ENCODE measurements around the gene ANKRD35. TPM values are rescaled to one million over a fixed set of nuclear protein-coding genes. Genes with fewer than 3 reads are reported as not detected.

ANKRD35 gene
- total and polyA plus RNA-seq, 10 of the 15 experiments (the other 5 are each of a cell fraction or from before 2014, with no cell fraction given): 0.01 to 0.08 TPM; not detected in 8

DNA sequence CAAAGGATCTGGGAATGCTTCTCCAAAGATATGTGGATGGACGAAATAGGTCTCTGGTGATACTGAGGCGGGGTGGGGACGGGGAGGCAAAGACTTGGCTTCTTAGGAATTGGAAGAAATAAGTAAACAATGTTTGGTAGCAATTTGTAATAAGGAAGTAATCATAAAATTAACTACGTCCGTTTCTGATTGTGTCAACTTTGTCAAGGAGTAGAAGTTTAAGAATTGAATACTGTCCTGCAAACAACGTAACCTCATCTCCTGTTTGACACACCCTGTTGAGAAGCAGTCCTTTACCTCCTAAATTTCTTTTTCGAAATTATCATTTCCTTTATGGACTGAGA is 61.2 kb downstream of the ANKRD35 start:
- POLR2A ChIA-PET: interaction anchor here (1.2 to 3.9 kb wide), 4 partner anchors 34 to 140 kb away, joined by 3 to 20 read pairs (median 4); partner anchors contain the start of genes ANKRD34A, PIAS3, POLR3GL and RBM8A
- SMC1A ChIA-PET (ENCODE audit: uncharacterized antibody, unreplicated experiment): interaction anchor here (1.6 to 5.0 kb wide), 4 partner anchors 20 to 156 kb away, joined by 3 to 20 read pairs (median 8); partner anchors contain the start of genes NUDT17 and PIAS3
- ATAC-seq: no peak

DNA sequence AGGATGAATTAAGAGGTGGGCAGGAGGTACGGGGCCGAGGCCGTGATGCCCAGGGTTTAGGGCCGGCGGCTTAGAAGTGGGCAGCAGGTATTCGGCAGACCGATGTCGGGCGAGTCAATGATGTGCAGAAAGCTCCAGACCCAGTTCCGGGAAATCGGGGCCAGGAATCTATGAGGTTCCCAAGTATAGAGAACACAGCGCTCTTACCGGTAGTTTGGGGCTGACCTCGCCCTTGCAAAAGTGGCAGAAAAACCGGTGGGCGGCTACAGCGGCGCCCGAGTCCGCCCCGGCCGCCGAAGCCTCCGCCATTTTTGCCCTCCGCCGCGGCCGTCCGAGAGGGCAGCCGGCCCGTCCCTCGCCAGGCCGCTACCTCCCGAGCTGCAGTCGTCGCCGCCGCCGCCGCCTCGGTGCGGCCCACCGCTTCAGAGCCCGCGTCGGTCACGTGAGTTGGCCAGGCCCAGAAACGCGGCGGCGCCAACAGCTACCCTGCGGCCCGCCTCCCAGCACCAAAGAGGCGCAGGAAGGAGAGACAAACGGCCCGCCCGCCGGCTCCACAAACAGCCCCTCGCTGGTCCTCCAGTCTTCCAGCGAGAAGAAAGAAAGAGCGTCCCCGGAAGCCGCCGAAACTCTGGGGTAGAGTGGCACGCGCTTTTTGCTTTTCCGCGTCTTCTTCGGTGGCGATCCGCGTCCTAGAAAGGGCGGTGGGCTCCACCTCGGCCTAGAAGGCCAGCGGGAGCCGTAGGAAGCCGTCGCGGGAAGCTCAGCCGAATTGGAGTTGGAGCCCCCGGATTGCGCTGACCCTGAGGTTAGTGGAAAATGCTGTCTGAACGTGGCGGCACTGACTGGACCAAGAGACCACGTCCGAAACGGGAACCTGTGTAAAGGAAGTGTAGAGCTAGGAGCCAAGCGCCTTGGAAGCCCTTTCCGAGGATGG is 61.8 kb downstream of the ANKRD35 start, which contains the start of the genes POLR3C and RNF115:
POLR3C (plus strand) TSS at position 636 of the 934 bp plus-strand sequence. CDS start 1,577 bp downstream, outside the sequence.
RNF115 (minus strand) TSS at position 531 of the 934 bp plus-strand sequence; CDS start at position 309, 222 bp downstream.
- peak; percentile 94 for ATAC-seq
- Histone ChIP-seq H3K4me1 (ENCODE audit: control insufficient read depth, insufficient read depth, low read length) (peaks cover 10% of the 10 kb centered on the region), H3K36me3 (ENCODE audit: control insufficient read depth in 2 of 2, insufficient read depth in 2 of 2, low read length in 1 of 2) (peaks cover 0 to 11% of the 10 kb centered on the region in 2 experiments; a peak in 3 of 4 replicates), H4K20me1 (ENCODE audit: control insufficient read depth, insufficient read depth) (no peaks in the 10 kb centered on the region), H3K79me2 (ENCODE audit: control insufficient read depth, insufficient read depth, low read length) (peaks cover 35% of the 10 kb centered on the region), H3K4me2 (ENCODE audit: control insufficient read depth, insufficient read depth) (peak within 1 kb of the TSS; percentile 58), H3K4me3 (peak within 1 kb of the TSS; percentile 67), H3K27ac (ENCODE audit: control insufficient read depth, insufficient read depth) (peak within 1 kb of the TSS; percentile 95), H3K9me3 (replicated peaks; ENCODE audit: control insufficient read depth, insufficient read depth, low read length) (no peaks in the 10 kb centered on the region; the same call in 2 of the 3 replicates), H3K9ac (ENCODE audit: control insufficient read depth, insufficient read depth, low read length) (peak within 1 kb of the TSS; percentile 100), H2AFZ (ENCODE audit: control insufficient read depth, low read depth, low read length) (peak within 1 kb of the TSS; percentile 98), H3K27me3 (replicated peaks in 1 of 2; ENCODE audit: control insufficient read depth in 2 of 2, insufficient read depth in 2 of 2, low read length in 1 of 2) (no peaks in the 10 kb centered on the region)
- intact Hi-C loops (cut with micrococcal nuclease; ENCODE audit: unreplicated experiment): no loop called here
- ChIA-PET SMC1A (ENCODE audit: uncharacterized antibody, unreplicated experiment) (interaction anchor here (1.6 to 5.0 kb wide), 3 partner anchors 20 to 156 kb away, joined by 3 to 20 read pairs (median 13); partner anchors contain the start of genes NUDT17 and PIAS3), POLR2A (interaction anchor here (1.2 to 3.9 kb wide), 4 partner anchors 35 to 140 kb away, joined by 3 to 20 read pairs (median 4); partner anchors contain the start of genes ANKRD34A, PIAS3, POLR3GL and RBM8A), CTCF (interaction anchor here (0.7 to 6.4 kb wide), 6 partner anchors 14 to 209 kb away, joined by 3 to 80 read pairs (median 4); partner anchors contain the start of genes NUDT17 and PIAS3), RAD21 (ENCODE audit: unreplicated experiment) (interaction anchor here (0.6 to 1.7 kb wide), 2 partner anchors 21 to 213 kb away, joined by 3 to 8 read pairs; partner anchors contain the start of gene NUDT17)
- WGBS (ENCODE audit: insufficient coverage, insufficient replicate concordance, low lambda C conversion rate, missing lambda C conversion rate): under 1% methylated on average over 88 of the region's 89 CpGs
- FAIRE-seq: no peak
- TSS peak; percentile 61 for BruUV-seq (replicated peaks)
- peak; percentile 48 for DNase-seq (ENCODE audit: low read depth, low spot score)
- in situ Hi-C loops (cut with MboI): no loop called here
- TF ChIP-seq LARP7 (IDR thresholded peaks at IDR 0.05) (peak; percentile 89), MTA3 (IDR thresholded peaks at IDR 0.05; ENCODE audit: borderline replicate concordance, low read length) (no peak; the same call in 1 of the 2 replicates), NFIC (IDR thresholded peaks at IDR 0.05; ENCODE audit: low read depth, low read length) (no peak), TCF12 (IDR thresholded peaks at IDR 0.05; ENCODE audit: low read depth, low read length) (no peak), MAX (IDR thresholded peaks at IDR 0.05; ENCODE audit: low read depth, low read length) (peak; percentile 64; the same call in 1 of the 2 replicates), NR2C2 (IDR thresholded peaks at IDR 0.05; ENCODE audit: borderline replicate concordance, control insufficient read depth, insufficient read length, low read depth) (no peak), CHD4 (IDR thresholded peaks at IDR 0.05) (no peak), ATF7 (IDR thresholded peaks at IDR 0.05; ENCODE audit: low read depth) (peak; percentile 27; the same call in 1 of the 2 replicates), HDAC6 (IDR thresholded peaks at IDR 0.05; ENCODE audit: unreplicated experiment) (no peak), CREM (IDR thresholded peaks at IDR 0.05; ENCODE audit: low read depth) (peak; percentile 64), KDM1A (IDR thresholded peaks at IDR 0.05; ENCODE audit: borderline replicate concordance) (no peak), IRF4 (IDR thresholded peaks at IDR 0.05; ENCODE audit: low read depth, low read length) (no peak)

More for the DNA sequence above, 61.2 kb downstream of the ANKRD35 start:
- in situ Hi-C loops (cut with MboI): no loop called here
- peaks cover 10% of the 10 kb centered on the region for H3K4me1 ChIP-seq (ENCODE audit: control insufficient read depth, insufficient read depth, low read length)
- no peaks in the 10 kb centered on the region for H3K27me3 ChIP-seq (replicated peaks in 1 of 2; ENCODE audit: control insufficient read depth in 2 of 2, insufficient read depth in 2 of 2, low read length in 1 of 2)
- ChIA-PET CTCF (interaction anchor here (0.6 to 6.4 kb wide), 7 partner anchors 13 to 208 kb away, joined by 3 to 80 read pairs (median 4); partner anchors contain the start of genes NUDT17 and PIAS3), RAD21 (ENCODE audit: unreplicated experiment) (interaction anchor here (0.6 to 1.7 kb wide), 2 partner anchors 21 to 213 kb away, joined by 3 to 8 read pairs; partner anchors contain the start of gene NUDT17)
- intact Hi-C loops (cut with micrococcal nuclease; ENCODE audit: unreplicated experiment): no loop called here
- no peaks in the 10 kb centered on the region for H3K9me3 ChIP-seq (replicated peaks; ENCODE audit: control insufficient read depth, insufficient read depth, low read length)
- peaks cover 32% of the 10 kb centered on the region for H3K79me2 ChIP-seq (ENCODE audit: control insufficient read depth, insufficient read depth, low read length)
- H3K27ac ChIP-seq (ENCODE audit: control insufficient read depth, insufficient read depth): peak overlapping the region; percentile 95
- peak overlapping the region; percentile 100 for H3K9ac ChIP-seq (ENCODE audit: control insufficient read depth, insufficient read depth, low read length)
- TF ChIP-seq MAX (IDR thresholded peaks at IDR 0.05; ENCODE audit: low read depth, low read length) (no peak), PAX8 (IDR thresholded peaks at IDR 0.05) (0 out of 2 replicates have a peak, but pooled peaks have one; percentile 32)
- WGBS (ENCODE audit: insufficient coverage, insufficient replicate concordance, low lambda C conversion rate, missing lambda C conversion rate): 1% methylated on average over 7 of the region's 7 CpGs
- peak overlapping the region; percentile 58 for H3K4me2 ChIP-seq (ENCODE audit: control insufficient read depth, insufficient read depth)
- peak overlapping the region; percentile 67 for H3K4me3 ChIP-seq
- H4K20me1 ChIP-seq (ENCODE audit: control insufficient read depth, insufficient read depth): no peaks in the 10 kb centered on the region
- BruUV-seq (replicated peaks): TSS peak; percentile 71
- H3K36me3 ChIP-seq (ENCODE audit: control insufficient read depth in 2 of 2, insufficient read depth in 2 of 2, low read length in 1 of 2): peaks cover 3 to 17% of the 10 kb centered on the region in 2 experiments; a peak in 3 of 4 replicates
- FAIRE-seq (no peak), DNase-seq (ENCODE audit: low read depth, low spot score) (no peak)
- H2AFZ ChIP-seq (ENCODE audit: control insufficient read depth, low read depth, low read length): peak overlapping the region; percentile 98

All from GM12878 (cell line).